HG03575 (cell line): Measurements from ENCODE around the gene CTNNAL1.
"Not testable (repeated sequence)": the region's sequence is repeated elsewhere in the genome, so short reads cannot be mapped to it uniquely, and the experiment has no call there.

Source experiments
- ATAC-seq: cut with Tn5 transposase; IDR thresholded peaks from one replicate; pipeline ENCODE4 v1.9.1; 2021; ENCODE audit not compliant: unreplicated experiment, insufficient number of reproducible peaks, low FRiP score; ENCODE audit errors: extremely low read depth

Gene CTNNAL1

DNA sequence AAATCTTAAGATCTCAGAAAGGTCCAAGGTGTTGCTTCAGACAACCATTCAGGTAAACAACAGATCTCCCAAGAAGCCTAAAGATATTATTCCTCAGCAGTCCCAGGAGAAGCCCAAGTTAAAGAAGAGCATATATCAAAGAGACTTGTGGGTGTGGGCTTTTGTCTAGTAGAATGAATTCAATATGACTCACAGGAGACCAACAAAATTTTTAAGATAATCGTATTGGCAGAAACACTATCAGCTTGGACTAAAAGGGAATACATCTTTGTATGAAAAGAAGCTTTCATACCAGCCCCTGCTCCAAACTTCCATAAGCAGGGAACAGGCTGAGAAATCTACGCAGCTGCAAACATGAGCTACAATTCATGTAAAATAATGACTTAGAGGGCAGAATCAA lies 10.2 kb downstream of the CTNNAL1 start:
- no peak for ATAC-seq

DNA sequence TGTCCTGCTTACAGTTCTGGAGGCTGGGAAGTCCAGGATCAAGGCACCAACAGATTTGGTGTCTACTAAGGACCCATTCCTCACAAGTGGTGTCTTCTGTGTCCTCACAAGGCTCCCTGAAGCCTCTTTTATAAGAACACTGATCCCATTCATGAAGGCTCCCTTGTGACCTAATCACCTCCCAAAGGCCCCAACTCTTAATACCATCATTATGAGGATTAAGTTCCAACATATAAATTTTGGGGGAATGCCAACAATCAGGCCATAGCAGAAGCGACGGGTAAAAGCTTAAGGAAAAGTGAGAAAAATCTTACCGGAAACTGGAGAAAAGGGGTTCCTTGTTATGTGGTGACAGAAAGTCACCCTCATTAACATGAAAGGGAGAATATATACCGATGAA lies 11.2 kb downstream of the CTNNAL1 start:
- no peak for ATAC-seq

DNA sequence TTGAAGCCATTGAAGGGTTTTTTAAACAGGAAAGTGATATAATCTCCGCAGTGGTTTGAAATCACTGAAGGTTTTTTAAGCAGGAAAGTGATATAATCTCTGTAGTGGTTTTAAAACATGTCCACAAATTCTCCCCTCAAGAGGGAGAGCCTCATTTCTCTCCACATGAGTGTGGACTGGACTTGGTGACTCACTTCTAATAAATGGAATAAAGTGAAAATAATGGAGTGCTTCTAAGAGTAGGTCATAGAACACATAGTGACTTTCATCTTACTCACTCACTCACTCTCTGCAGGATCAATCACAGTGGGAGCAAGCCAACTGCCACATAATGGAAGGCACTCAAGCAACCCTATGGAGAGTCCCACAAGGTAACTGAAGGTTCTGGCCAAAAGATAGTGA lies 12.0 kb downstream of the CTNNAL1 start:
- ATAC-seq: no peak

DNA sequence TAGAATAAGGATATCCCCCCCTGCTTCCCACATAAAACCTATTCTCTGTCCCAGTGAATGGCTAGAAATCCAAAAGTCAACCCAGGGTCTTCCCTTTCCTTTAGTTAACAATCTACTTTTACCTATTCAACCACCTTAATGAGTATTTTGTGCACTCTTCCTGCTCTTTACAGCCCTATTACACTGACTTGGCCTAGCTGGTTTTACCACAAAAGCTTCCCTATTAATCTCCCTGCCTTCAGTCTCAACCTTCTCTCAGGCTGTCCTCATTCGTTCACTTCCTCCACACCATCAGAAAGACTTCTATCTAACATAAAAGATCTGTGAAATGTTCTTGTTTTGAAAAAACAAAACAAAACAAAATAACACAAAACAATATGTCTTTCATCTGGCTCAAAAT lies 16.2 kb downstream of the CTNNAL1 start:
- ATAC-seq: no peak

DNA sequence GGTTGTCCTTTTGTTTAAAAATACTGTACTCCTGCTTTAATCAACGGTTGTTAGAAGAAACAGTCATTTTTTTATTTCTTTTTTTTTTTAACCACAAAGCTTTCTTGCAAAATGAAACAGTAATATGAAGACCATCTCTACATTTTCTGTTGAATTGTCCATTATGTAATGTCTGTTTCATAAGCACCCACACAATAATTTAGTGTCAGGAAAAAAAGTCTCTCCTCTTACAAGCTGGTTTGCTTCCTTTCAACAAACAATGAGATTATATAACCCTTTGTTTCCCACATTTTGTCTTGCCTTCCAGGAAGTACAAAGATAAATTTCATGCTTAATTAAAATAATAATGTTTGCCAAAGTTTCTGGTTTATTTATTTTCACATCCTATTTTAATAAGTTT lies 16.7 kb downstream of the CTNNAL1 start:
- ATAC-seq: no peak

DNA sequence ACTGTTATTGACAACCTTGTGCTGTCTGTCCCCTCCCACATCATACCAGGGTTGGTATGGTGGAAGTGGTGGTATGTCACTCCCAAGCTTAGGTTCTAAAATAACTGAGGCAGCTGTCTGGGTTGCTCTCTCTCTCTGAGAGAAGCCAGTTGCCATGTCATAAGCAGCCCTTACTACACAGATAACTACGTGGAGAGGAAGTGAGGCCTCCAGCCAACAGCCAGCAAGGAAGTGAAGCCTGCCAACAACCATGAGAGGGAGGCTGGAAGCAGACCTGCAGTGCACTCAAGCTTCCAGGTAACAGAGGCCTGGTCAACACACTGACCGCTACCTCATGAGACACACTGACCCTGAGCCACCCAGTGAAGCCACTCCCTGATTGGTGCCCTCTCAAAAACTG lies 18.6 kb downstream of the CTNNAL1 start:
- no peak for ATAC-seq

DNA sequence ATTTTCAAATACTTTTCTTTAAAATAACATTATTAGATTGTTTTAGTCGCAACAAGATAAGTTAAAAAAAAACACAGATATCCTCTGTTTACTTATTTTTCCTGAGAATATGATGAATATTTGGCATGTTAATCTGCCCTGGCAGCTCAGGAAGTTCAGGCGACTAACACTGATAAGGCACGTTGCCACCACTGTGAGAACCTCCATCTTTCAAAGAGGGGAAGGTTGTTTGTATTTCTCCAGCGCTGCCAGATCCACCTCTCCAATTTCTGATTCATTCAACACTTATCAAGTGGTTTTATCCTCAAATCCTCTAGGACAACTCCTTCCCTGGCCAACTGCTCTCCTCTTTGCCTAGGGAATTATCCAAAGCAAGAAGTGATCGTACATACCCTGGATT lies 21.8 kb downstream of the CTNNAL1 start:
- no peak for ATAC-seq

DNA sequence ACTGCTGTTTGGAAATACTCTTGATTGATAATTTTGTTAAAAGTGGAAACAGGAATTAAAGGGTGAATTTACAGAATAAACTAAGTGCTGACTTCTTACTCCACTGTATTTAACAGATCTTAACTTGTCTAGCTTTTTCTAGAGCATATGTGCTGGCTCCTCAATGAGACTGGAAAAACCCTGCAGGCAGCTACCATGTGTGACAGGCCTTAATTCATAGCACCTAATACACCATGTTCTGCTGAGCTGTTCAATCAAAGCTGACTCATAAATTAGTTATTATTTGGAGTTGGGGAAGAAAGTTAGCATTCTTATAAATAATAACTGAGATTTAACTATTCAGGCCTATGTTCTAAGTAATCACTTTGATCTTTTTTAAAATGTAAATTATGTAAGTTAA lies 29.4 kb downstream of the CTNNAL1 start:
- no peak for ATAC-seq

DNA sequence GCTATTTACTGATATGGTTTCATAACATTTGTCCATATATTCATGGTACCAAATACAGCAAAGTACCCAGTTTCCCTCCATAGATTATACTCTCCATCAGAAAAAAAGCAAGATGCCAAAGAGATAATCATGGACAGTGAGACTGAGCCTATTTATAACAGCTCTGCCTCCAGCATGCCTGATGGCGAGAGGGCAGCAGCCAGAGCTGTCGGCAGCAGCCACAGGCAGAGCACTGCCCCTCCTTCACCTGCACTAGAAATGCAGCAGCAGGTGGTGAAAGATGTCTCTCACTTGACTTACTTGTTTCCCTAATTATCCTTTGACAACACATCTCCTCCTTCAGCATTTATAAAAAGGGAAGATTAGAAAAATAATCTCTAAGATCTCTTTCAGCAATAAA lies 32.4 kb downstream of the CTNNAL1 start:
- no peak for ATAC-seq

DNA sequence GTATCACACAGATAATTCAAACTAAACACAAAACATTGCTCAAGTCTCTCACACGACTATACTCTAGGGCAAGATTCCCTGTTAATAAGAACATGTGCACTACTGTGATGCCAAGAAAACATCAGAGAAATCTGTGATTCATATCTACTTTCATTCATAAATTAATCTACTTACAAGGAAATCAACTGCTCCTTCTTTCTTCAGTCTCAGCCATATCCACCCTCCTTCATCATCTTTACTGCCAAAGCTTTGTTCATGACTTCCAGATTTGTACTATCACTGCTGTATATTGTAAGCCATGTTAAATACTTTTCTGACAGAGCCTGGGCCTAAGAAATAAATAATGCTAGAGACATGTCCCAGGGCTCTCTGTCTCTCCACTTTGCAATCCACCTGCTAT lies 35.1 kb downstream of the CTNNAL1 start:
- no peak for ATAC-seq

DNA sequence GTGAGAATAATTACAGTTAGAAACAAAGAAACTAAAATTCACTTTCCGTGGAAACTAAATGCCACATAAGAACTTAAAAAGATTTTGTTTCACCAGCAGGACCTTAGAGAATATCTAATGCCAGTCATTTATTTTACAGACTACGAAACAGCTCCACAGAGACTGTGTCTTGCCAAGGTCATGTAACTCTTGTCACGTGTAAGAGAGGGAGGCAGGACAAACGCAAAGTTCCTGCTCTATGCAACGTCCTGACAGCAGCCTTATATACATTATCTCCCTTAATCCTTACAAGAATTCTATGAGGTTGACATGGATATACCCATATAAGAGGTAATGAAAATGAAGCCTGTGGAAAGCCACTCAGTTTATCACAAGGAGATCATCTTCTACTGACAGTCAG lies 39.4 kb downstream of the CTNNAL1 start:
- ATAC-seq: no peak

DNA sequence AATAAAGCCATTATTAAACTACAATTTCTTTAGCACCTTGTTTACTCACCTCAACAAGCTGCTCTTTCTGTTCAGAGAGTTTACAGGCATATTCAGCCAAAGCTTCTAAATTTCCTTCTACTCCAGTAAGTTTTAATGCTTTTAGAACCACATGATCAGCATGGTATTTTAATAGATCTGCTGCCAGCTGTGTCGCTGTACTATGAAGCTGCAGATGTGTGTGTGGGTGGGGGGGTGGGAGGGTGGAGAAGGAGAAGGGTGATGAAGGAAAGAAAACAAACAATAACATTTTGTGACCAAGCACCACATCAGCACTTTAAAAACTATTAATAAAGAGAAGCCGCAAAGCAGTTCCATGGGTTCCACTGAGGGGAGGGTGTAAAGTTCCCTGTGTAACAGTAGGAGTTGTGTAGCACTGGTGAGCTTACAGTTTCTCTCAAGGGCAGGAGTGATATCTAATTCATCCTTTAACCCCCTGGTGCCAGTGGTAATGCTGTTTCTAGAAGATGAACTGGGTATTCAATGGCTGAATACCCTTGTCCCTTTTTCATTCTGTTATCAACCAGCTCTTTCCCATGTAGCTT lies 40.6 kb downstream of the CTNNAL1 start:
- ATAC-seq: no peak

DNA sequence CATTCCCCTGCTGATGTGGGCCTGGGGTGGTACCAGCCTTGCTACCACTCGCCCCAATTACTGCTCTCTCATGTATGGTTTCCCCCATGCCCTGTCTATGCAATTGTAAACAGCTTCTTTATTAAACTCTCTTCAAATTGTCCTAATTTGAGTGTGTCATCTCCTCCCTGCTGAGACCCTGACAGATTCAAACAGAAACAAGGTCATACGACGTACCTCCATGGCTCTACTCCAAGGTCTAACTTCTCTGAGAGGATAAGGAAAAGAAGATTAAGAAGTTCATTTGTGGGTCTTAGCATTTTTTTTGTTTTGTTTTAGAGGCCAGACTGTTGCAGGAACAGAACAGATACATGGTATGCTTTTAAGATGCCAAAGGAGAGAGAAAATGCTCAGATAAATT lies 41.1 kb downstream of the CTNNAL1 start:
- no peak for ATAC-seq

DNA sequence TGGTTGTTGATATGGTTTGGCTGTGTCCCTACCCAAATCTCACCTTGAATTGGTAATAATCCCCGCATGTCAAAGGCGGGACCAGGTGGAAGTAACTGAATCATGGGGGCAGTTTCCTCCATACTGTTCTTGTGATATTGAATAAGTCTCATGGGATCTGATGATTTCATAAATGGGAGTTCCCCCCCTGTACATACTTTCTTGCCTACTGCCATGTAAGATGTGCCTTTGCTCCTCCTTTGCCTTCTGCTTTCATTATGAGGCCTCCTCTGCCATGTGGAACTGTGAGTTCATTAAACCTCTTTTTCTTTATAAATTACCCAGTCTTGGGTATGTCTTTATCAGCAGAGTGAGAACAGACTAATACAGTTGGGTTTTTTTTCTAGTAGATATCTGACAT lies 41.9 kb downstream of the CTNNAL1 start:
- not testable (repeated sequence) for ATAC-seq

DNA sequence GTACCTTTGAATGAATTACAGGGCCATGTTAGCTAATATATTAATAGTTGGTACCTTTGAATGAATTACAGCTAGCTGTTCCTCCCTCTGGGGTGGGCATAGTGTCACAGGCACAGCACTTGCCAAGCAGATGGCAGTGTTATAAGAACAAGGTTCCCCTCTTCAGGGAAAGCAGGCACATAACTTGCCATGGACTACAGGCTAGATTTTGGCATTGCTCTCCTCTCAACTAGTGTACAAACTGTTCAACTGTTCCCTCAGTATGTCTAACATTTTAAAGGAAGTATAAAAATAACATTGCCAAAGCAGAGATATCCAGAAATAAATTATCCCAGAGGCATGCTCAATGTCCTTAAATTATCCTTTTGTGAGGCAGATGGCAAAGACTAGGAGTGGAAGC lies 45.4 kb downstream of the CTNNAL1 start:
- no peak for ATAC-seq

DNA sequence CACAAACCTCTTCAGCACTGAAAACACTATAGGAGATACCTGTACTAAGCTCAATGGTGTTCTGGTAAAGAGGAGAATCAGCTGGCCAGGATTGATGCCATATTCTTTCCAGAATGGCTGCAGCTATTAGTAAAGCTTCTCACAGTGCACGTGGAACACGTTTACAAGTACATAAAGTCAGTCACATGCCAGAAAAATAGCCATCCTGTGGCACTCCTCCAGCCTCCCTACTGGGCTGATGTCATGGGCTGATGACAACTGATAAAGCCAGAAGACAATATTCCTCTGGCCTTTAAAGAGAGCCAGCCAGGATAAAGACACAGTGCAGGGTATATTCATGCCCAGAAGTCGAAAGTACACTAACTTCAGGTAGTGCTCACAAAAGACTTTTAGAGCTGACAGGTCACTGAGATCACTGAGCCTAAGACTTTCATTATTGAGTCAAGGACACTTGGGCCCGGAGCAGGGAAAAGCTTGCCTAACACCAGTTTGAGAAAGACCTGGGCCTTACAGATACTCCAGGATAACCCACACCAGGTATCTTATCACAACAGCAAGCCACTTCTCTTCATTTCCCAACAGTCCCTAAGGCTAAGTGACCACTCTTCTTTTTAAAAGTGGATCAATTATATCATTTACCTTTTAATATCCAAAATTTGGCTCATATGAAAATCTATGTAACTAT lies 49.7 kb downstream of the CTNNAL1 start:
- ATAC-seq: no peak

DNA sequence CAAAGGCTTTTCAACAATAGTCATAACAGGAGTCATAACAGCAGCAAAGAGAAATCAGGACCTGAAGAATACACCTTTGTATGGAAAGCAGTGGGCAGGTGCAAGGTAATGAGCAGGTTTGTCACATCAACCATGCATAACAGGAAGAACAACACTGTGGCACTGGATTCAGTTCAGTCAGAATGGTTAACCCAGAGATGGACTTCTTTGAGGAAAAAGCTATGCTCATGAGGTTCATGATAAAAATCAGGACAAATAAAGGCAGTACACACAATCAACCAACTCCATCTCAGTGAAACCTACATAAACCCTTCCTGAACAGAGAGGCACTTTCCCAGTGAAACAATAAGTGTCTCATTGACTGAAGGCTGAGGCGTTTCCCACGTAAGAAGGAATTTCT lies 52.1 kb downstream of the CTNNAL1 start:
- no peak for ATAC-seq

DNA sequence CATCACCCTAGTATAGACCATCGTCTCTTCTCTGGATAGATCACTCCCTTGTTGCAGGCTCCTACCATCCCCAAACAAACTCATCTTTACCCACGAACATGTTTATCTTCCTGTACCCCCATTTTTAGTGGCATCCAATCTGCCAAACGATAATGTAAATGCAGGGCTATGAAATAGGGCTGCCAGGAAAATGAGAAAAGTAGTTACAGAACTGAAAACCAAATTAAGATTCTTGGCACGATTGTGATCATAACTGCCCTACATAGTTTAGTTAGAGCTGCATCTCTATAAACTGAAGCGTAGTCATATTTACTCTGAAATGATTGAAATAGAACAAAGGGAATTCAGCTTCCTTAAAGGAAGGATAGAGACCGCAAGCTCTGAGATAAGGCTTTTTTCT lies 53.0 kb downstream of the CTNNAL1 start:
- ATAC-seq: no peak

DNA sequence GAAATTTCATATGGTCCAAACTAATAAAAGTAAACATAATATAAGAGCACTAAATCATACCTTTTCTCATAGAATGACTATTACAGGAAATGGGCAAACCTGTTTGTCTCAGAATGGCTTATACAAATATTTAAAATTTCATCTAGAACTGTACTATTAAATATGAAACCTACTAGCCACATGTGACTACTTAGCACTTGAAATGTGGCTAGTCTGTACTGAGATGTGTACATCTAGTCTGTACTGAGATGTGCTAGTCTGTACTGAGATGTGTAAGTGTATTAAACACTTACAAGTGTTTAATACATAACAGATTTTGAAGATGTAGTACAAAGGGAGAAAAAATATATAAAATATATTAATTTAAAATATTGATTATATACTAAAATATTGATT lies 56.7 kb downstream of the CTNNAL1 start:
- no peak for ATAC-seq

DNA sequence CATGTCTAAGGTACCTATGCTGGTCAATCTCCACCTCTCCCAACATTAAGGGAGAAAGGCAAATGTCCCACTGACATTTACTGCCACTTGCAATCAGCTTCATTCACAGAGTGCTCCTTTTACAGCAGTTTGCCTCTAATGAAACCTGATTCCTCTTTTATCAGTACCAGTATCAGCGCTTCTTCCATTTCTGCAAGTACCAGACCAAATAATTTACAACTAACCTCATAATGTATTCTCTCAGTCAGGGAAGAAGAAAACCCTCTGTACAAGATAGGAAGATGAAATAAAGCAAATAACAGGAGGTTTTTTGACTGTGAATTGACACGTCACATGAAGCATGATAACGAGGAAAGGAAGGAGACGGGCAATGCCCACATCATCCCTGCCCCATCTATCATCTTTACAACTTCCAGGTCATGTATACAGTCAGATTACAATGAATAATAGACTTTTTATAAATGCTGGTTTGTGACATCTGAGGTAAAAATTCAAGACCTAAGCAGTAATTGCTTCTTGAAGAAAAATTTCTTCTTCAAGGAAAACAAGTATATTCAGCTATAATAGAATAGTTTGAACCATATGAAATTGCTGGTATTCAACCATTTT lies 57.2 kb downstream of the CTNNAL1 start:
- ATAC-seq: no peak
